GM19372 (cell line): ENCODE measurements around the gene RNF40.
"Not testable (repeated sequence)": the region's sequence is repeated elsewhere in the genome, so short reads cannot be mapped to it uniquely, and the experiment has no call there.

Source experiments
- ATAC-seq: cut with Tn5 transposase; IDR thresholded peaks from one replicate; pipeline ENCODE4 v1.9.1; 2021; ENCODE audit warnings: mild to moderate bottlenecking, low read depth, moderate library complexity; ENCODE audit not compliant: unreplicated experiment

The RNF40 gene

GRCh38 chr16:30809675-30810074, 47.6 kb downstream of the RNF40 start:
- ATAC-seq, result not testable (repeated sequence)

GRCh38 chr16:30813821-30814189, 51.7 kb downstream of the RNF40 start:
- ATAC-seq, result no peak

- no peak for ATAC-seq
These were observed 54.6 kb downstream of the RNF40 start for GRCh38 chr16:30816769-30817168.

GRCh38 chr16:30820952-30821421, 58.9 kb downstream of the RNF40 start:
- no peak for ATAC-seq

DNA sequence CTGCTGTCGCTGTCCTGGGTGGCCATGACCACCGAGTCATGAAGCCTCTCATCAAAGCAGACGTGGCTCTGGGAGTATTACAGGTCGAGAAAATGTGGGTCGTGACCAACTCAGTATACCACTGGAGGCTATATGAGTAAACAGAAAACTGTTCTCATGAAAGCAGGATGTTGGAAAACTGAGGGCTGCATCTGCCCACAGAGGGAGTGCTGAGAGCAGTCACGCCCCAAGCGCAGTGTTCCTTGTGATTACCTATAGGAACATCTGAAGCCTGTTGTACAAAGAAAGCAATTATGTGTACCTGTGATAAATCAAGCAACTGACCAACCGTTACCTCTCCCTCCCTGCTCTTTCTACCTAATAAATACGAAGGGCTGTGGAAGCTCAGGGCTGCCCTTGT, 59.3 kb downstream of the RNF40 start:
- ATAC-seq, result not testable (repeated sequence)

GRCh38 chr16:30821891-30822290, 59.8 kb downstream of the RNF40 start:
- ATAC-seq, result no peak
